GM10847 (cell line): Measurements from ENCODE around the gene ABCD1.

ENCODE experiments used
- POLR2A ChIP-seq: IDR thresholded peaks from 2 replicates; pipeline ENCODE4 v1.6.1; 2011; ENCODE audit not compliant: insufficient read length; ENCODE audit errors: extremely low read depth

The ABCD1 gene

DNA sequence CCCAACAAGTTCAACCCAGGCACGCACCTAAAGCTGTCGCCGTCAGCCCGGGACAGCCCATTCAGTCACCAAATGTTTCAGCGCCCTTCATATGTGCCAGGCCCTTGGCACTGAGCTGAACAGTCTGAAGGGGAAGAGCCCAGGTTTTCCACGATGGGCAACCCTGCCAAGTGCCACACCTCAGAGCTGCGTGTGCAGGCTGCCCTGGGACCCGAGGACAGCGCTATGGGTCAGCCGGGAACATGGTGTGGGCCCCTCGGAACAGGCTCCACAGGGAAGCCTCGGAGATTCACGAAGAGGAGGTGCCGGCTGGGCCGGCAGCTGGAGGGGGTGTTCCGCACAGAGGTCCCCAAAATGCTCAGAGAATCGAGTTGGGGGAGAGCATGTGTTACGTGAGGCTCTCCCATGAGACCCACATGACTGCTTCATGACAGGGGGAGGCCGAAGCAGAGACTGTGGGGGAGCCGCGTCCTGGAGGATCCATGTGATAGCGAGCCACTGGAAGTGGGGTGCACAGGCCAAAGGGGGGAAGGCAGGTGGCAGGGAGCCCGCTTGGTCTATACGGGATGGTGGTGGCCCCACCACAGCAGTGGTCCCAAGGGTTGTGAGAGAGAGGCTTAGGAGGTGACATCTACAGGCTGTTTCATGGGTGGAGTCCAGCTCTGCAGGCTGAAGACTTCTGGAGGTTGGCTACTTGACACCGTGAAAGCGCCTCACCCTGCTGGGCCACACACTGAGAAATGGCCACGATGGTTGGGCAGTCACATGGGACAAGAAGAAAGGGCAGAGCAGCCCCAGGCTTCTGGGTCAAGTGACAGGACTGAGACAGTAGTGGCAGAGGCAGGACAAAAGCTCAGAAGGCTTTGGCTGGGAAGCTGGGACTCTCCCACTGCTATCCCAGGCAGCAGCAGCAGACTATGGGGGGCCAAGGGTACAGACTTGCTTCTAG is 14.7 kb upstream of the ABCD1 start:
- TF ChIP-seq POLR2A = no peak

DNA sequence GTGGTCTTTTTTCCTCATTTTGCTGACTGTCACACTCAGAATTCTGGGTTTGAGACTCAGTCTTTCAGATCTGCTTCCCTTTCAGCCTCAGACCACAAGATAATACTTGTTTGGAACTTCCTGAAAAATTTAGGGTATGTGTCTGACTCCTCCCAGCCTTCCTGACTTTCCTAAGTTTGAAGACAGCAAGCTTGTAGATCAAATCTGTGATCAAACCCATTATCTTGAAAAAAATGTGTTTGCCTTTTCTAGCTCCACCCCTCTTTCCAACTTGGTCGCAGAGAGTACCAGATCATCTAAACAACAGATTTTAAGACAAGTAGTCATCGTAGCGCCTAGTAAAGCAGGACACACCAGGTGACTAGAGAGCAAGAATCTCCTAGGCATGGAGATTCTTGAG is 10.4 kb upstream of the ABCD1 start:
- no peak for TF ChIP-seq POLR2A

DNA sequence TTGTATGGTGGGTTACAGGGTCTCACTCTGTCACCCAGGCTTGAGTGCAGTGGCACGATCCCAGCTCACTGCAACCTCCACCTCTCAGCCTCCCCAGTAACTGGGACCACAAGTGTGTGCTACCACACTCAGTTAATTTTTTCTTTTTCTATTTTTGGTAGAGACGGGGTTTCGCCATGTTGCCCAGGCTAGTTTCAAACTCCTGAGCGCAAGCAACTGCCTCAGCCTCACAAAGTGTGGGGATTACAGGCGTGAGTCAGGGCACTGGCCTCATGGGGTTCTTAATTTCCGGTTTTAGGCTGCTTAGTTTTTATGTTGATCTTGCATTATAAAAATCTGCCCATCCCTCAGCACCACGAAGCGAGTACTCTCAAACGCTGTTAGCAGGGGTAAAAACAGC is 7.2 kb upstream of the ABCD1 start:
- TF ChIP-seq POLR2A = no peak

DNA sequence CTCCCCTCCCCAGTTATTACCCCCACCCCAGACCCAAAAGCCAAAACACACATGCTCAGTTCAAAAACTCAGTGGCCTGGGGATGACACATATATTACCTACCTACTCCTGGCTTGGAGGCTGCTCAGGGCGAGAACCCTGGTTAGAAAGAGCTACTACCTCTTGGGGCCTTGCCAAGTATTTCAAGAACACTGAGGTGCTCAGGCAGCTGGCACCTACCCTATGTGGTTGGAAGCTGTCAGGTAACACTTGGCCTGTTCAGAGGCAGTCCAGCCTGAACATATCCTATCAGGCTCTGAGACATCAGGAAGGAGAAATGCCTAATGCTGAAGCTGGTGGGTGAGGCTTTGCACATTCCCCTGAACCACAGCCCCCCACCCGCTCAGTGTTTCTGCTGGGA is 5.4 kb upstream of the ABCD1 start:
- no peak for TF ChIP-seq POLR2A

DNA sequence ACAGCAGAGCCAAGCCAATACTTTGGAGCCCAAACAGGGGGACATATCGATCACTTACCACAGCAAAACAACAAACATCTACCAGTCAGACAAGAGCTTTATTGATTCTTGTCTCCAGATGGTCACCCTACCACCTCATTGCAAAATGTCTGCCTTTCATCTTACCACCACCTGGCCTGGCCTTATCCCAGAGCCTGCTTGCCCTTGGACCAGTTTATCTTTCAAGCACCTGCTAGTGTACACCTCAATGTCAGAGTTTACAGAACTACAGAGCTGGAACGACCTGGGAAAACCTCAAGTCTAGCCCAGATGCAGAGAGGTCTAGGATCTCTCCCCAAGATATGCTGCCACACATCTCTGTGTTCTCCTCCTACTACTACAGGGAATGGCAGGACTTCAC is 5.0 kb upstream of the ABCD1 start:
- TF ChIP-seq POLR2A = no peak

DNA sequence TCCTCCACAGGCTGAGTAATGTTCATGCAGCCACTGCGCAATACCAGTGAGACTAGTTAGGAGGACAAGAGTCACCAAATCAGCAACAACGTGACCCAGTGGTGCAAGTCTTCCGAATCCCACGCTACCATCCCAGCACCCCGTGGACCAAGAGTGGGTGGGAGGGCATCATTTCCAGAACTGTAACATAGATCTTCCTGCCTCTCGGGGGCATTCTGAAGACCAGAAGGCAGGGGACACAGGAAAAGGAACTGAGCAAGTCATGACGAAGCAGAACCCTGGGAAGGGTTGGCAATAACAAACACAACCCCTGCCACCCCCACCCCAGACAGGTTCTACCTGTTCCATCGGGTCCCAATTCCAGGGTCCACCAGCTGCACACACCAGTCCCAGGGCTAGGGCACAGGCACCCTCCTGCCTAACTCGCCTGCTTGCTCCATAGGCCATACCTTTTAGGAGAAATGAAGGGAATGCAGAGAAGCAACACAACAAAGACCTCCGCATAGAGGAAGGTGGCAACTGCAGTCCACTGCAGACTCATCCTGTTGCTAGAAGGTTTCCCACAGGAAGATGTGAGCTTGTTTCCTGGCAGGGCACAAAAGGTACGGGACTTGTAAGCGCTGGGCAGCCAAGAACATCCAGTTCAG is 1.8 kb upstream of the ABCD1 start:
- TF ChIP-seq POLR2A = no peak

DNA sequence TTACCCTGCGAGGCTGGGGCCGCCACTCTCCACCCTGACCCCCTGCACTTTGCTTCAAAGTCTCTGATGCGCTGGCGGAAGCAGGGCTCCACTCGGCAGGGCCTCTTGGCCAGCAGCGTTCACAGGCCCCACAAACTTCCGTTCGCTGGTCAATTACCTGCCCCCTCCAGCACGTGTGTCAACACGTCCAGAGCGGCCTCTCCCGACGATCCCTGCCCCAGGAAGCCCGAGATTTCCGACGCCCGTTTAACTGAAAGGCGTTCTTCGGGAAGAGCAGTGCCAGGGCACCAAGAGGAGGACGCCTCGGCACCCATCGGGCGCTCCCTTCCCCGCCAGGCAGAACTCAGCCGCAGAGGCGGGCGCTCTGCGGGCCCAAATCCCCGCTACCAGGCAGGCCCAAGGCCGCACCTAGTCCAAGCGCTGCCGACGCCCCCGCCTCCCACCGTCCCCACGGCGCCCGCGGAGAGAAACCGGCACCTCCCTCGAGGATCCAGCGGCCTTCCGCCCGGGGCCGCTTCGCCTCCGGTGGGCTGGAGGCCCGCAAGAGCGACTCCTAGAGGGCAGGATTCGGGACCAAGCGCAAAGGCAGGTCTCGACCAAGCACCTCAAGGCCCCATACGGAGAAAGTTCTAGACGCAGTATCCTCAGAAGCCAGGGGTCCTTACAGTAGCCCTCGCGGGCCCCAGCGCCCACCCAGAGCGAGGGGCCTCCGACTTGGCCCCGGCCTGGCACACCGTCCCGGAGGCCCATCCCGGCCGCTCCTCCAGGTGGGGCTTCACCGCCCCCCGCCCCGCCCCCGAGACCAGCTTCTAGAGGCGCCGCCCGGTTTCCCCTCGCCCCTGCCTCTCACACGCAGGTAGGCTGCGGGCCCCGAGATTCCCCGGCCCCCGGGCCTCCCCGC is 1.1 kb upstream of the ABCD1 start:
- TF ChIP-seq POLR2A = no peak

DNA sequence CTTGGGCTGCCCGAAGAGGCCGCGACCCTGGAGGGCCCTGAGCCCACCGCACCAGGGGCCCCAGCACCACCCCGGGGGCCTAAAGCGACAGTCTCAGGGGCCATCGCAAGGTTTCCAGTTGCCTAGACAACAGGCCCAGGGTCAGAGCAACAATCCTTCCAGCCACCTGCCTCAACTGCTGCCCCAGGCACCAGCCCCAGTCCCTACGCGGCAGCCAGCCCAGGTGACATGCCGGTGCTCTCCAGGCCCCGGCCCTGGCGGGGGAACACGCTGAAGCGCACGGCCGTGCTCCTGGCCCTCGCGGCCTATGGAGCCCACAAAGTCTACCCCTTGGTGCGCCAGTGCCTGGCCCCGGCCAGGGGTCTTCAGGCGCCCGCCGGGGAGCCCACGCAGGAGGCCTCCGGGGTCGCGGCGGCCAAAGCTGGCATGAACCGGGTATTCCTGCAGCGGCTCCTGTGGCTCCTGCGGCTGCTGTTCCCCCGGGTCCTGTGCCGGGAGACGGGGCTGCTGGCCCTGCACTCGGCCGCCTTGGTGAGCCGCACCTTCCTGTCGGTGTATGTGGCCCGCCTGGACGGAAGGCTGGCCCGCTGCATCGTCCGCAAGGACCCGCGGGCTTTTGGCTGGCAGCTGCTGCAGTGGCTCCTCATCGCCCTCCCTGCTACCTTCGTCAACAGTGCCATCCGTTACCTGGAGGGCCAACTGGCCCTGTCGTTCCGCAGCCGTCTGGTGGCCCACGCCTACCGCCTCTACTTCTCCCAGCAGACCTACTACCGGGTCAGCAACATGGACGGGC is 579 bp downstream of the ABCD1 start:
- no peak for TF ChIP-seq POLR2A

DNA sequence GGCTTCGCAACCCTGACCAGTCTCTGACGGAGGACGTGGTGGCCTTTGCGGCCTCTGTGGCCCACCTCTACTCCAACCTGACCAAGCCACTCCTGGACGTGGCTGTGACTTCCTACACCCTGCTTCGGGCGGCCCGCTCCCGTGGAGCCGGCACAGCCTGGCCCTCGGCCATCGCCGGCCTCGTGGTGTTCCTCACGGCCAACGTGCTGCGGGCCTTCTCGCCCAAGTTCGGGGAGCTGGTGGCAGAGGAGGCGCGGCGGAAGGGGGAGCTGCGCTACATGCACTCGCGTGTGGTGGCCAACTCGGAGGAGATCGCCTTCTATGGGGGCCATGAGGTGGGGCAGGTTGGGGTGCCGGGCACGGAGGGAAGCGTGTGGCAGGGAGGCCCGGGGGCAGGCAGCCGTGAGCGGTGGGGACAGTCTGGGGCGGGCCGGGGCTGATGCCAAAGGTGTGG is 1.2 kb downstream of the ABCD1 start:
- TF ChIP-seq POLR2A = no peak

DNA sequence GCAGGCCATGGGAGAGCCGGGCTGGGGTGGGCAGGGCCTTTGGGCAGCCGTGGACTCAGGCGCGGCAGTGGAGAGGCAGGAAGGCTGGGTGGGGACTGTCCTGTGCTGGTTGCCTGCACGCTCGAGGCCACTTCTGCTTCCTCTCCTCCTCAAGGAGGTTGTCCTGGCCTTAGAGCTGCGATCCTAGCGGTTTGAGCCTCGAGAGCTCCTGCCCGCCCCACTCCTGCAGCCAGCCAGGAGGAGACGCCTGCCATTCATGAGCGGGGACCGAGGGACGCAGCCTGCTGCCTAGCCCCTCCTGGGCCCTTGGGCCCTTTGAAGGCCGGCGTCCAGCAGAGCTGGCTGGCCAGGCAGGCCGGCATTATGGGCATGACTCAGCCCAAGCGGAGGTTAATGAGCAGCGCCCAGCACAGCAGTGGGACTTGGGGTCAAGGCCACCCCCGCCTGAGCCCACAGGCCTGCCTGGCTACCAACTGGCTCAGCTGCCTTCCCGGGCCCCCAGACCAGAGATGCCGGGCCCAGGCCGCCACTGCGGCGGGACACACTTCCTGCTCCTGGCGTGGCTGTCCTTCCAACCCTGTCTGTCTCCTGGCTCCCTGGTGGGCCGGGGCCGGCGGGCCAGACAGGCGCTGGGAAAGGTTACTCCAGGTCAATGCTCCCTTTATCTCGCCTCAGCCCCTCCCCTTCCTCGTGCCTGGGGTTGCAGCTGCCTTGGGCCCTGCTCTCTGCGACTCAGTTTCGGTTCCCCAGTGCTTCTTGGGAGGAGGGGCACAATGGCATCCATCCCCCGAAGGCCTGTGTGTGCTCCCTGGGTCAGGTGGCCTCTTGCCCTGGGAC is 1.8 kb downstream of the ABCD1 start:
- TF ChIP-seq POLR2A = no peak

DNA sequence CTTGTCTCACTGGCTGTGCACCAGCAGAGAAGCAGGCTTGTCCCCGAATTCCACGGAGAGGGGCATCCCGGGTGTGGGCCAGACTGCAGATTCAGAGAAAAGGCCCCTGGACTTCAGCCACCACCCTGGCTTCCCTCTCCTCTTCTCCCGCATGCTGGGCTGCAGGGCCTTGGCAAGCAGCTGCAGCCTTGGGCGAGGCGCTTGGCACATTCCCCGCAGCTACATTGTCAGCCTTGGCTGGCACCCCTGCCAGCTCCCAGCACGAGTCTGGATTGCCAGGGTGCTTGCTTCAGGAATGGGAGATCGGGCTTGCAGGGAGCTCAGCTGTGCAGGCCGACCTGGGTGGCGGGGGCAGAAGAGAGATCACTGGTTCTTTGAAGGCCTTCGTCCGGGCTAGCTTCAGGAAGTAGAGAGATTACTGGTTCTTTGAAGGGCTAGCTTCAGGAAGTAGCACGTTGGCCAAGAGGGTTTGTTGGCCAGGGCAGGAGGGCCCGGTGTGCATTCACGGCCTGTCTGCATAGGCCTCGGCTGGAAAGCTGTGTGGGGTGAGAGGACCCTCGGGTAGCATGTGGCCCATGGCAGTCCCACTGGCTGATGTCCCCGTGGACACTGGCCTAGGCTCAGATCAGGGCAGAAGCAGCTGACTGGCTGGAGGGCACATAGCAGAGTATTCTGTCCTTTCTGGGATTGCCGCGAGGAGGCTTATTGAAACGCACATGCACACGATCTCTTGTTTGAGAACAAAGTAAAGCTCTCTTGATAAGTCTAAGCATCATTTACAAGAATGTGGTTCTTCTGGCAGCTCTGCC is 2.7 kb downstream of the ABCD1 start:
- no peak for TF ChIP-seq POLR2A

DNA sequence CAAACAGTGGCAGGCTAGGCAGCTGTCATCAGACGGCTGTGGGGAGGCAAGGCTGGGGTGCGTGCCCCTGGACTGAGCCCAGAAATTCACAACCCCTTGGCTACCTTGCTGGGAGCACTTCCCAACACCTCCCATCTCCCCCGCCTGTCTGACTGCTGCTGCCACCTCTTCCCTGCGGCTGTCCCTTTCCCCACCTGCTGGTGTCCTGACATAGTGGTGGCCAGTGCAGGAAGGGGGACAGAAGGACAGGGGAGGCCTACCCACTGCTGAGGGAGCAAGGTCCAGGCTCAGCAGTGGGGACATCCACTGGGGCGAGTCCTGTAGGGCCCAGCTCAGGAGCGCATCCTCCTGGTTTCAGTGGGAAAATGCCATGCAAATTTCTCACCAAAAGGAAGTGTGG is 3.4 kb downstream of the ABCD1 start:
- TF ChIP-seq POLR2A = no peak
